ENCODE results near the gene RAD51B.

- TF ChIP-seq CTCF (IDR thresholded peaks at IDR 0.05) (no peak), POLR2A (IDR thresholded peaks at IDR 0.05) (no peak), EP300 (IDR thresholded peaks at IDR 0.05) (no peak)
Observed at GRCh38 chr14:68526512-68527091, 707.0 kb downstream of the RAD51B start.

Measured in ovary (tissue), 3 donors.